Fibroblast of lung (primary cell): ENCODE data around the gene ANKRD30B.
"Not testable (repeated sequence)": the region's sequence is repeated elsewhere in the genome, so short reads cannot be mapped to it uniquely, and the experiment has no call there.

Experiments
- EZH2 ChIP-seq: IDR thresholded peaks from 2 replicates; pipeline ENCODE4 v1.5.1; 2012; ENCODE audit warnings: low read length, control low read depth, mild to moderate bottlenecking; ENCODE audit errors: missing control alignments
- TF ChIP-seq, protein P1 (sequence below), 2 donors: IDR thresholded peaks in 1 of 2; conservative IDR thresholded peaks in 1 of 2; 1 replicate in 1 of 2; 2 replicates in 1 of 2; pipeline ENCODE4 v1.5.1; 2011 to 2012; ENCODE audit warnings: low read length in 2 of 2, control low read depth in 1 of 2, inconsistent platforms in 1 of 2, low read depth in 1 of 2, mild to moderate bottlenecking in 1 of 2

DNA sequence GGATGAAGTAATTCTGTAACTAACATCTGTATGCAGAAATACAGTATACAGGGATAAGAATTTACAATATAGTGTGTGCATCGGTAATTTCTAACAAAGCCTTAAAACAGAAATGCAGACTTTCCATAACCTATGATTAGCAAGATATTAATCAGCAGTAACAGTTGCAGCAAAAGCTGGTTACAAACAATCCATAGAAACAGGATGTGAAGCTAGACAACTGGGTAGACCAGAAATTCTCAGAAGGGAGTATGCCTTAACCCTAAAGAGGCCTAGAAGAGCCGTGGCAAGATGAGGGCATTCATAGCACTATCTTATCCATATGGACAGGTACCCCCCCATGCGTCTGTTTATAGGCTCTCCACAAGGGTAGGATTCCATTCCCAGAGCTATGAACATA, 48.9 kb downstream of the ANKRD30B start:
- TF ChIP-seq, protein P1, sequence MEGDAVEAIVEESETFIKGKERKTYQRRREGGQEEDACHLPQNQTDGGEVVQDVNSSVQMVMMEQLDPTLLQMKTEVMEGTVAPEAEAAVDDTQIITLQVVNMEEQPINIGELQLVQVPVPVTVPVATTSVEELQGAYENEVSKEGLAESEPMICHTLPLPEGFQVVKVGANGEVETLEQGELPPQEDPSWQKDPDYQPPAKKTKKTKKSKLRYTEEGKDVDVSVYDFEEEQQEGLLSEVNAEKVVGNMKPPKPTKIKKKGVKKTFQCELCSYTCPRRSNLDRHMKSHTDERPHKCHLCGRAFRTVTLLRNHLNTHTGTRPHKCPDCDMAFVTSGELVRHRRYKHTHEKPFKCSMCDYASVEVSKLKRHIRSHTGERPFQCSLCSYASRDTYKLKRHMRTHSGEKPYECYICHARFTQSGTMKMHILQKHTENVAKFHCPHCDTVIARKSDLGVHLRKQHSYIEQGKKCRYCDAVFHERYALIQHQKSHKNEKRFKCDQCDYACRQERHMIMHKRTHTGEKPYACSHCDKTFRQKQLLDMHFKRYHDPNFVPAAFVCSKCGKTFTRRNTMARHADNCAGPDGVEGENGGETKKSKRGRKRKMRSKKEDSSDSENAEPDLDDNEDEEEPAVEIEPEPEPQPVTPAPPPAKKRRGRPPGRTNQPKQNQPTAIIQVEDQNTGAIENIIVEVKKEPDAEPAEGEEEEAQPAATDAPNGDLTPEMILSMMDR (conservative IDR thresholded peaks at IDR 0.05 in 1 of 2, IDR thresholded peaks at IDR 0.05 in 1 of 2; ENCODE audit: low read depth in 1 of 2, low read length in 2 of 2): not testable (repeated sequence)
- TF ChIP-seq EZH2: not testable (repeated sequence)
